Stimulated activated CD4-positive, alpha-beta T cell treated with anti-CD3 and anti-CD28 coated beads, Interleukin-4, amount 100 ng/mL, for 4 hours (primary cell): ENCODE data around the gene GABPB1.

Source experiments
- DNase-seq, 2 experiments: peaks; one replicate each; pipeline ENCODE4 v3.0.0-alpha.2; 2020

GABPB1 gene

GRCh38 chr15:50275091-50275490 lies 79.9 kb downstream of the GABPB1 start:
- no peak for DNase-seq

- no peak for DNase-seq
These were observed 87.4 kb downstream of the GABPB1 start for GRCh38 chr15:50267577-50267976.

GRCh38 chr15:50265620-50266019 lies 89.4 kb downstream of the GABPB1 start, which contains the start of gene HDC:
TSS of gene HDC (minus strand) at chr15:50265726. CDS start at chr15:50265623, 103 bp downstream.
- DNase-seq, result no peak

- peak; percentile 18 to 66 for DNase-seq
These were observed 92.5 kb downstream of the GABPB1 start for GRCh38 chr15:50262533-50262932.

- DNase-seq, result peak in 1 of 2 experiments; percentile 26
These were observed 93.0 kb downstream of the GABPB1 start for GRCh38 chr15:50261981-50262380.

- no peak for DNase-seq
These were observed 94.0 kb downstream of the GABPB1 start for GRCh38 chr15:50260969-50261496.

GRCh38 chr15:50259276-50259675 lies 95.7 kb downstream of the GABPB1 start:
- no peak for DNase-seq

GRCh38 chr15:50257924-50258323 lies 97.1 kb downstream of the GABPB1 start:
- no peak for DNase-seq

GRCh38 chr15:50257332-50257731 lies 97.7 kb downstream of the GABPB1 start:
- DNase-seq, result no peak

- no peak for DNase-seq
These were observed 98.6 kb downstream of the GABPB1 start for GRCh38 chr15:50256188-50257041.

- no peak for DNase-seq
These were observed 102.4 kb downstream of the GABPB1 start for GRCh38 chr15:50252556-50252955.

GRCh38 chr15:50251638-50252182 lies 103.3 kb downstream of the GABPB1 start:
- no peak for DNase-seq

GRCh38 chr15:50250760-50251394 lies 104.1 kb downstream of the GABPB1 start:
- DNase-seq, result no peak

- no peak for DNase-seq
These were observed 105.3 kb downstream of the GABPB1 start for GRCh38 chr15:50249704-50250103.

- DNase-seq, result no peak
These were observed 105.9 kb downstream of the GABPB1 start for GRCh38 chr15:50248994-50249582.

- peak; percentile 39 to 63 for DNase-seq
These were observed 107.0 kb downstream of the GABPB1 start for GRCh38 chr15:50247819-50248655.

- no peak for DNase-seq
These were observed 108.4 kb downstream of the GABPB1 start for GRCh38 chr15:50246631-50247030.

- DNase-seq, result no peak
These were observed 109.9 kb downstream of the GABPB1 start for GRCh38 chr15:50244959-50245624.

GRCh38 chr15:50244153-50244552 lies 110.8 kb downstream of the GABPB1 start:
- no peak for DNase-seq

- DNase-seq, result no peak
These were observed 113.1 kb downstream of the GABPB1 start for GRCh38 chr15:50241684-50242450.

GRCh38 chr15:50238255-50238654 lies 116.7 kb downstream of the GABPB1 start:
- DNase-seq, result no peak
